OCI-LY1 (cell line): ENCODE measurements around the gene ZFR.

Experiments
- H2AFZ ChIP-seq: fragments of 200-600 bp; sonication (generic), shearing (Covaris generic); 2 replicates; pipeline ENCODE4 v1.6.0; 2014; ENCODE audit warnings: antibody characterized with exemption, mild to moderate bottlenecking, low read length
- H3F3A ChIP-seq: fragments of 200-600 bp; sonication (generic), shearing (Covaris generic); 2 replicates; pipeline ENCODE4 v1.6.0; 2014; ENCODE audit warnings: mild to moderate bottlenecking, antibody characterized with exemption, low read length, moderate library complexity; ENCODE audit not compliant: insufficient read depth
- H3K27ac ChIP-seq: fragments of 200-600 bp; sonication (generic); 2 replicates; pipeline ENCODE4 v1.5.1; 2014; ENCODE audit warnings: low read length, mixed run types, mild to moderate bottlenecking, low read depth; ENCODE audit not compliant: poor library complexity, severe bottlenecking
- H3K27me3 ChIP-seq: fragments of 200-600 bp; sonication (generic); 2 replicates; pipeline ENCODE4 v1.6.0; 2014; ENCODE audit warnings: antibody characterized with exemption, mild to moderate bottlenecking, low read length, moderate library complexity; ENCODE audit not compliant: insufficient read depth
- H3K36me3 ChIP-seq: fragments of 200-600 bp; sonication (generic); 2 replicates; pipeline ENCODE4 v1.6.1; 2014; ENCODE audit warnings: mild to moderate bottlenecking, antibody characterized with exemption, low read length, moderate library complexity, mixed read lengths; ENCODE audit not compliant: insufficient read depth
- H3K4me1 ChIP-seq: fragments of 200-600 bp; sonication (generic); 2 replicates; pipeline ENCODE4 v1.5.1; 2014; ENCODE audit warnings: mild to moderate bottlenecking, low read length, moderate library complexity; ENCODE audit not compliant: insufficient read depth, severe bottlenecking
- H3K4me2 ChIP-seq: fragments of 200-600 bp; sonication (generic), shearing (Covaris generic); 2 replicates; pipeline ENCODE4 v1.6.1; 2014; ENCODE audit warnings: low read length
- H3K4me3 ChIP-seq: fragments of 200-600 bp; sonication (generic); 2 replicates; pipeline ENCODE4 v1.5.1; 2014; ENCODE audit warnings: low read length, low read depth, mild to moderate bottlenecking, mixed read lengths; ENCODE audit not compliant: poor library complexity, severe bottlenecking
- H3K79me2 ChIP-seq: fragments of 200-600 bp; shearing (Covaris generic); 2 replicates; pipeline ENCODE4 v1.6.1; 2016; ENCODE audit warnings: mixed run types, low read length, mixed read lengths; ENCODE audit not compliant: insufficient read depth
- H3K9ac ChIP-seq: fragments of 200-600 bp; sonication (generic), shearing (Covaris generic); 2 replicates; pipeline ENCODE4 v1.6.1; 2014; ENCODE audit warnings: mild to moderate bottlenecking, low read length, mixed read lengths
- H3K9me2 ChIP-seq: fragments of 200-600 bp; sonication (generic), shearing (Covaris generic); 2 replicates; pipeline ENCODE4 v1.6.1; 2014; ENCODE audit warnings: low read depth, mild to moderate bottlenecking, low read length, mixed read lengths
- H3K9me3 ChIP-seq: fragments of 200-600 bp; shearing (Covaris generic); 2 replicates; pipeline ENCODE4 v1.6.1; 2014; ENCODE audit warnings: low read length, mixed read lengths
- H4K20me1 ChIP-seq: fragments of 200-600 bp; sonication (generic), shearing (Covaris generic); 2 replicates; pipeline ENCODE4 v1.6.0; 2016; ENCODE audit warnings: mild to moderate bottlenecking, low read length; ENCODE audit not compliant: insufficient read depth
- CTCF ChIP-seq: fragments of 200-600 bp; sonication (generic), shearing (Covaris generic); IDR thresholded peaks from 2 replicates; pipeline ENCODE4 v1.5.1; 2017; ENCODE audit warnings: mild to moderate bottlenecking, antibody characterized with exemption, low read length, moderate library complexity, mixed read lengths
- EZH2 ChIP-seq: fragments of 200-600 bp; sonication (generic), shearing (Covaris generic); IDR thresholded peaks from 2 replicates; pipeline ENCODE4 v1.8.0; 2017; ENCODE audit warnings: borderline replicate concordance, mixed run types, mild to moderate bottlenecking, antibody characterized with exemption, low read length, moderate library complexity, mixed read lengths

ZFR gene

DNA sequence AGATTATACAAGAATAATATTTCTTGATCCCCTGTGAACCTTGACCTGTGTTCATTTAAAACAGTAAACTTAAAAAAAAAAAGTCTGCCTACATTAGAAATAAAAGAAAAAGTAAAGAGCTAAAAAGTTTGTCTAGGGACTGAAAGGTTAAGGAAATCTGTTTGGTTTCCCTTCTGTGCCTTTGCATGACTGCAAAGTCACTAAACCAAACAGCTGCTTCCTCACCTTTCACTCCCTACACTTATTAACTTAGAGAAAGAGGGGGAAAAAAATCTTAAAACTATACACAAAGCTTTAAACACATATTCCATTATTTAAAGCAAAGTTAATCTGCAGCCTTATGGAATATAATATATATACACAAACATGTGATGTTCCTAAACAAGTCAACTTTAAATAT is 65.1 kb downstream of the ZFR start:
- Histone ChIP-seq H3K36me3 (peaks cover 69% of the 10 kb centered on the region), H3K9me3 (no peaks in the 10 kb centered on the region), H2AFZ (no peak overlapping the region), H4K20me1 (no peaks in the 10 kb centered on the region), H3K27ac (no peak overlapping the region), H3K4me1 (no peaks in the 10 kb centered on the region), H3K4me2 (no peak overlapping the region), H3K4me3 (no peak overlapping the region), H3K9me2 (no peaks in the 10 kb centered on the region), H3K9ac (no peak overlapping the region), H3F3A (no peaks in the 10 kb centered on the region), H3K27me3 (no peaks in the 10 kb centered on the region), H3K79me2 (no peaks in the 10 kb centered on the region)
- no peak for TF ChIP-seq EZH2
- no peak for TF ChIP-seq CTCF

DNA sequence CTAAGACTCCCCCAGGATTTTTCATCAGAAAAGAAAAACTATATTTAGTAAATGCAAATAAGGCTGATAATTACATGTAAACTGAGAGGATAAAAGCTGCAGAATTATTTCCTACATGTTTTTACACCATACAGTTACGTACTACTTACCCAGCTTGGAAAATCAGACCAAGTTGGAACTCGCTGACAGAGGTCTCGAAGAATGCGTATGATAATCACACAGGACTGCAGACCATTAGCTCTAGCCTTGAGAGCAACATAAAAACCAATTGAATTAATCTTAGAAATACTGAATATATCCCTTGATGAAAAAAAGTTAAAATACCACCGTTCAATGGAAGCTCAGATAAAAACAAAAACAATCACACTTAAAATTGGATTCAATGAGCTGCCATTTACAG is 65.6 kb downstream of the ZFR start:
- H3K27me3 ChIP-seq = no peaks in the 10 kb centered on the region
- no peaks in the 10 kb centered on the region for H3K9me2 ChIP-seq
- TF ChIP-seq CTCF = no peak
- no peak for TF ChIP-seq EZH2
- H3K4me3 ChIP-seq = no peak overlapping the region
- no peak overlapping the region for H2AFZ ChIP-seq
- H3K27ac ChIP-seq = no peak overlapping the region
- no peak overlapping the region for H3K4me2 ChIP-seq
- no peaks in the 10 kb centered on the region for H3F3A ChIP-seq
- no peaks in the 10 kb centered on the region for H3K9me3 ChIP-seq
- peaks cover 67% of the 10 kb centered on the region for H3K36me3 ChIP-seq
- no peak overlapping the region for H3K9ac ChIP-seq
- H3K79me2 ChIP-seq = no peaks in the 10 kb centered on the region
- no peaks in the 10 kb centered on the region for H4K20me1 ChIP-seq
- H3K4me1 ChIP-seq = no peaks in the 10 kb centered on the region

- Histone ChIP-seq H3K4me1 (no peaks in the 10 kb centered on the region), H2AFZ (no peak overlapping the region), H3K27me3 (no peaks in the 10 kb centered on the region), H3K79me2 (no peaks in the 10 kb centered on the region), H3K36me3 (peaks cover 60% of the 10 kb centered on the region; the same call in 1 of the 2 replicates), H3K27ac (no peak overlapping the region), H3K9ac (no peak overlapping the region), H3K4me3 (no peak overlapping the region), H3F3A (no peaks in the 10 kb centered on the region), H3K9me3 (no peaks in the 10 kb centered on the region), H3K9me2 (no peaks in the 10 kb centered on the region), H4K20me1 (no peaks in the 10 kb centered on the region), H3K4me2 (no peak overlapping the region)
- TF ChIP-seq EZH2 (no peak), CTCF (no peak)
Measured at GRCh38 chr5:32369542-32370155, 74.9 kb downstream of the ZFR start.
